ENCODE data around the gene RELN.

Gene RELN

DNA sequence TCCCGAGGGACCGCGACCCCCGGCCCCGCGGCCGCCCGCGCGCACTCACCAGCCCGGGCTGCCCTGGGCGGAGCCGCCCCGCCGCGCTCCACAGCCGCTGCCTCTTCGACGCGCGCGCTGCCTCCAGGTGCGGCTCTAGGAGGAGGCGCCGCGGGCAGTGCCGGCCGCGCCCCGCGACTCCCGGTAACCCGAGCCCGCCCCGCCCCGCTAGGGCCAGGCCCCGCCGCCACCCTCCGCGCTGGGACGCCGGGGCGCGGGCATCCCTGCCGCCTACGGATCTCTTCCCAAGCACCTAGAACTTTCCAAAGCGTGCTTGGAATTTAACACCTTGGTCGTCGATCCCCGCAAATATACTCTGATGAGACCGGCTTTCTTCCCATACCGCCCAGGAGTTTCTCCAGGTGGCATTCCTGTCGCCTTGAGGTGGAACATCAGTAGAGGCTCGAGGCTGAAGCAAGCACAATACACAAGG, 543.4 kb downstream of the RELN start, which contains the start of gene SLC26A5:
Gene SLC26A5 (minus strand): TSS at position 159 of the 472 bp plus-strand sequence. CDS start 24,693 bp downstream, outside the sequence.
- H3K27ac ChIP-seq = no peak within 1 kb of the TSS
- H3K4me3 ChIP-seq = peak within 1 kb of the TSS; percentile 72
- TF ChIP-seq, protein P1, sequence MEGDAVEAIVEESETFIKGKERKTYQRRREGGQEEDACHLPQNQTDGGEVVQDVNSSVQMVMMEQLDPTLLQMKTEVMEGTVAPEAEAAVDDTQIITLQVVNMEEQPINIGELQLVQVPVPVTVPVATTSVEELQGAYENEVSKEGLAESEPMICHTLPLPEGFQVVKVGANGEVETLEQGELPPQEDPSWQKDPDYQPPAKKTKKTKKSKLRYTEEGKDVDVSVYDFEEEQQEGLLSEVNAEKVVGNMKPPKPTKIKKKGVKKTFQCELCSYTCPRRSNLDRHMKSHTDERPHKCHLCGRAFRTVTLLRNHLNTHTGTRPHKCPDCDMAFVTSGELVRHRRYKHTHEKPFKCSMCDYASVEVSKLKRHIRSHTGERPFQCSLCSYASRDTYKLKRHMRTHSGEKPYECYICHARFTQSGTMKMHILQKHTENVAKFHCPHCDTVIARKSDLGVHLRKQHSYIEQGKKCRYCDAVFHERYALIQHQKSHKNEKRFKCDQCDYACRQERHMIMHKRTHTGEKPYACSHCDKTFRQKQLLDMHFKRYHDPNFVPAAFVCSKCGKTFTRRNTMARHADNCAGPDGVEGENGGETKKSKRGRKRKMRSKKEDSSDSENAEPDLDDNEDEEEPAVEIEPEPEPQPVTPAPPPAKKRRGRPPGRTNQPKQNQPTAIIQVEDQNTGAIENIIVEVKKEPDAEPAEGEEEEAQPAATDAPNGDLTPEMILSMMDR (IDR thresholded peaks at IDR 0.05) = no peak
- DNase-seq (ENCODE audit: low spot score) = no peak

DNA sequence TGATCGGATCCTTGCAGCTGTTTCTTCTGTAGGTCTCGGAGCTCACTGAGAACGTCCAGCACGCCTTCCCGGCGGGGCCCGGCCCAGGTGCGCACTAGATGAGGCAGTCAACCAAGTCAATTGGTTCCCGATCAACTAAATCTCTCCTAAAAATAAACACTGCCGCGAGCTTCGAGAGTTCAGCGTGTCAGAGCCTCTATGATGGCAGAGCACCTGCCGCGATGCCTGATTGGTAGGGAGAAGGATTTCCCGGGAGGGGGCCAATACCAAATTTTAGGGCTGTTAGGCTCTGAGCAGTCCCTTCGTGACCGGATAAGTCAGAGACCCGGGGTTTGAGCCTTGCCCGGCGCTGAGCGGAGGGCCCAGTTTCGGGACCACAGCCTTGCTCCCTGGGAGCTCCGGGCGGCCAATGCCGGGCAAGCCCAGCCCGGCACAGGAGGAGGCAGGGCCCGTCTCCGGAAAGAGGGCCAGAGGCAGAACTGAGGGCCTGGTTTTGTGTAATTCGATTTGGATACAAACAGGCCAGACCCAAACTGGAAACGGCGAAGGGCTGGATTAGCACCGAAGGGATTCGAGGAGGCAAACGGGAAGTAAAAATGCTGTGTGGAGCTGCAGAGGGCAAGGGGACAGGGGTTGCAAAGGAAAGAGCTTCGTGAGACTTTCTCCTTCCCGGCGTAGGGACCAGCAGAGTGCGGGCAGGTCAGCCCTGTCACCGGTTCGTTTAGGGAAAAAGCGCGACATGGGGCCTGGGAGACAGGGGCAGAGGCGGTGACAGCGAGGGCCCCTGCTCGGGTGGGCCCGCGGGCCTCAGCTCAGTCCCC, 544.0 kb downstream of the RELN start:
- H3K27ac ChIP-seq = no peak overlapping the region
- H3K4me3 ChIP-seq = peak overlapping the region; percentile 72
- TF ChIP-seq, protein P1 (IDR thresholded peaks at IDR 0.05) = no peak
- no peak for DNase-seq (ENCODE audit: low spot score)

DNA sequence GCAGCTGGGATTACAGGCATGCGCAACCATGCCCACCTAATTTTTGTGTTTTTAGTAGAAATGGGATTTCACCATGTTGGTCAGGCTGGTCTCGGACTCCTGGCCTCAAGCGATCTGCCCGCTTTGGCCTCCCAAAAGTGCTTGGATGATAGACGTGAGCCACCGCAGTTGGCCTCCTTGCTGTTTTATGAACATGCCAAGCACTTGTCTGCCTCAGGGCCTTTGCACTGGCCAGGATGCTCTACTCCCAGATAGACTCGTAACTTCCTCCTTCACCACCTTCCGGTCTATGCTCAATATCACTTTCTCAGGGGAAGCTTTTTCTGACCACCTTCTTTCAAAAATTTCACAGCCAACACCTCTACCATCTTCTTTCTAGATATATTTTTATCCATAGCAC, 549.8 kb downstream of the RELN start:
- no peak overlapping the region for H3K27ac ChIP-seq
- TF ChIP-seq, protein P1 (IDR thresholded peaks at IDR 0.05) = no peak
- DNase-seq (ENCODE audit: low spot score) = no peak
- H3K4me3 ChIP-seq = no peak overlapping the region

DNA sequence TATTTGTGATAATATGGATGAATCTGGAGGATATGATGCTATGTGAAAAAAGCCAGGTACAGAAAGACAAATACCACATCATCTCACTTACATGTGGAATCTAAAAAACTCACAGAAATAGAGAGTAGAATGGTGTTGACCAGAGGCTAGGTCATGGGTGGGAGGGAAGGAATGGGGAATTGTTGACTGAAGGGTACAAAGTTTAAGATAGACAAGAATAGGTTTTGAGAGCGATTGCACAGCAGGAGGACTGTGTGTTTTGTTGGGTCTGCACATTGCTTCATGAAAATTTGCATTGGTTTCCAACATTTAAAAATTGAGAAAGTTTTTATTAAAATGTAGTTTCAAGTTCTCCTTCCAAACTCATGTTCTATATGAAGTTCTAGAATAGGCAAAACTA, 551.8 kb downstream of the RELN start:
- Histone ChIP-seq H3K27ac (no peak overlapping the region), H3K4me3 (no peak overlapping the region)
- DNase-seq (ENCODE audit: low spot score) = no peak
- TF ChIP-seq, protein P1 (IDR thresholded peaks at IDR 0.05) = no peak

DNA sequence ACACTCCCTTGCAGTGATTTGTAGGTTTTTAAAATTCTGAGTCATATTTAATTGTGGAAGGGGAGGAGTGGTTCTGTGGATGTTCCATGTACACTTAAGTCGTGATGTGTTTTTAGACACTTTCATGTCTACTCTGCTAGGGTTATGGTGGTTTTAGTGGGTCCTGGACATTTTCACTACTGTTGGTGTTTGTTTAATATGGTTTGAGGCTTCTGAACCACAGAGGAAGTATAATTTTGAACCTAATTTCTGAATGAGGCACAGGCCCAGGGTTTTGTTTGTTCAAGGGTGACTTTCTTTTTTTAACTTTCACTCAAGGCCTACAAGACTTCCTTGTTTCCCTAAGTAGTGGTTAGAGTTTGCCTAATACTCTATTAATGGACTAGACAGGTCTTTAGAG, 556.7 kb downstream of the RELN start:
- H3K27ac ChIP-seq = no peak overlapping the region
- DNase-seq (ENCODE audit: low spot score) = no peak
- no peak overlapping the region for H3K4me3 ChIP-seq
- TF ChIP-seq, protein P1 (IDR thresholded peaks at IDR 0.05) = no peak

DNA sequence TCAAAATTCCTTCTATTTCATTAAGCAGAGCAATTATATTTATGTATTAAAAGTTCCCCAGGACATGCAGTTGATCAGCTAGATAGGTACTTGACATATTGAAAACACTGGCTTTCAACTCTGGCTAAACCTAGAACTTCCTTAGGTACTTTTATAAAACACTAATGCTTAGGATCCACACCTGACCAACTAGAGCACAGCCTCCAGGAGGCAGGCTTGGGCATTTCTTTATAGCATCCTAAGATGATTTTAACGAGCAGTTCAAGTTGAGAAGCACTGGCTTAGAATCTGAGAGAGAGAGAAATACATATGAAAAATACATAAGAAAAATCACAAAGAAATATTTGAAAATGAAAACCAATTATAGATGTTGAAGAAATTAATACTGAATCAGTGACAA, 564.3 kb downstream of the RELN start:
- H3K4me3 ChIP-seq = no peak overlapping the region
- TF ChIP-seq, protein P1 (IDR thresholded peaks at IDR 0.05) = no peak
- no peak for DNase-seq (ENCODE audit: low spot score)
- no peak overlapping the region for H3K27ac ChIP-seq
